ENCODE results near the gene SERPINE2. TPM values are rescaled to one million over a fixed set of nuclear protein-coding genes. Genes with fewer than 3 reads are reported as not detected.
"Not testable (repeated sequence)": the region's sequence is repeated elsewhere in the genome, so short reads cannot be mapped to it uniquely, and the experiment has no call there.

The SERPINE2 gene
- total RNA-seq, 2 donors from 2014 or later = 13.6 to 19.2 TPM

DNA sequence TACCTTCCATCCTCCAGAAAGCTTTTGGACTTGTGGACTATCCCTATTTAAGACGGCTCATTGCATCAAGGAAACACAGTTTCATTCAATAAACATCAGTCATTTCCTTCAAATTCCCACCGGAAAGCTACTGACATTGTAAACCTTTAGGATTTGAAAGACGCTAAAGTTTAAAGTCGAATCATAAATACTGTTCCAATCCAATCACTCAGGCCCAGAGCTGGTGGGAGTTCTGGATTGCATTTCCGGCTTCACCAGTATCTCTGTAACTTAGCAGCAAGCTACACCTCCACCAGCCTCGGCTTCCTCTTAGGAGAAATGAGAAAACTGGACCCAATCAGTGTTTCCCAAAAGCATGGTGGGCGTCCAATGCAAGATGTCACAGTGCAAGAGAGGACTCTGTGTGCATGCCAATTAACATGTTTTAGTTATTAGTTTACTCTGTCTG, 95.5 kb downstream of the SERPINE2 start:
- Histone ChIP-seq H3K36me3 (no peaks in the 10 kb centered on the region), H3K9me3 (no peaks in the 10 kb centered on the region), H3K4me1 (peaks cover 5% of the 10 kb centered on the region), H3K27ac (peak overlapping the region; percentile 79), H3K9ac (ENCODE audit: low read depth in 2 of 2, low read length in 2 of 2) (peak overlapping the region; percentile 96 to 99), H3K4me3 (peak overlapping the region; percentile 72), H3K27me3 (no peaks in the 10 kb centered on the region)
- intact Hi-C loops (cut with DNase I) = no loop called here
- TF ChIP-seq, protein P1, sequence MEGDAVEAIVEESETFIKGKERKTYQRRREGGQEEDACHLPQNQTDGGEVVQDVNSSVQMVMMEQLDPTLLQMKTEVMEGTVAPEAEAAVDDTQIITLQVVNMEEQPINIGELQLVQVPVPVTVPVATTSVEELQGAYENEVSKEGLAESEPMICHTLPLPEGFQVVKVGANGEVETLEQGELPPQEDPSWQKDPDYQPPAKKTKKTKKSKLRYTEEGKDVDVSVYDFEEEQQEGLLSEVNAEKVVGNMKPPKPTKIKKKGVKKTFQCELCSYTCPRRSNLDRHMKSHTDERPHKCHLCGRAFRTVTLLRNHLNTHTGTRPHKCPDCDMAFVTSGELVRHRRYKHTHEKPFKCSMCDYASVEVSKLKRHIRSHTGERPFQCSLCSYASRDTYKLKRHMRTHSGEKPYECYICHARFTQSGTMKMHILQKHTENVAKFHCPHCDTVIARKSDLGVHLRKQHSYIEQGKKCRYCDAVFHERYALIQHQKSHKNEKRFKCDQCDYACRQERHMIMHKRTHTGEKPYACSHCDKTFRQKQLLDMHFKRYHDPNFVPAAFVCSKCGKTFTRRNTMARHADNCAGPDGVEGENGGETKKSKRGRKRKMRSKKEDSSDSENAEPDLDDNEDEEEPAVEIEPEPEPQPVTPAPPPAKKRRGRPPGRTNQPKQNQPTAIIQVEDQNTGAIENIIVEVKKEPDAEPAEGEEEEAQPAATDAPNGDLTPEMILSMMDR (IDR thresholded peaks at IDR 0.05) = no peak
- peak; percentile 75 for DNase-seq

DNA sequence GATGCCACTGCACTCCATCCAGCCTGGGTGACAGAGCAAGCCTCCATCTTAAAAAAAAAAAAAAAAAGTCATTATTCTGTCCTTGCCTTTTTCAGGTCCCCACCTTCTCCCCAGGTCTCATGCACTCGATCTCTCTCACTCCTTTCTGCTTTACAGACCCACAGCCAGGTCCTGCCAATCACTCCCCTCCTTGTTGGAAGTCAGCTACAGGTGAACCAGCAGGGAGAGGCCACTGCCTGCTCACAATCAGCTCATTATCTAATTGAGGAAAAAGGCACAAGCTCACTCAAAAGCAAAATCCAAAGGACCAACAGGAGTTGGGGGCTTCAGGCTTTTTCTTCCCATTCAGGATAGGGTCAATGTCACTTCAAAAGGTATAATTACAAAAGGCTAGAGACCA, 96.0 kb downstream of the SERPINE2 start:
- peak overlapping the region; percentile 79 for H3K27ac ChIP-seq

DNA sequence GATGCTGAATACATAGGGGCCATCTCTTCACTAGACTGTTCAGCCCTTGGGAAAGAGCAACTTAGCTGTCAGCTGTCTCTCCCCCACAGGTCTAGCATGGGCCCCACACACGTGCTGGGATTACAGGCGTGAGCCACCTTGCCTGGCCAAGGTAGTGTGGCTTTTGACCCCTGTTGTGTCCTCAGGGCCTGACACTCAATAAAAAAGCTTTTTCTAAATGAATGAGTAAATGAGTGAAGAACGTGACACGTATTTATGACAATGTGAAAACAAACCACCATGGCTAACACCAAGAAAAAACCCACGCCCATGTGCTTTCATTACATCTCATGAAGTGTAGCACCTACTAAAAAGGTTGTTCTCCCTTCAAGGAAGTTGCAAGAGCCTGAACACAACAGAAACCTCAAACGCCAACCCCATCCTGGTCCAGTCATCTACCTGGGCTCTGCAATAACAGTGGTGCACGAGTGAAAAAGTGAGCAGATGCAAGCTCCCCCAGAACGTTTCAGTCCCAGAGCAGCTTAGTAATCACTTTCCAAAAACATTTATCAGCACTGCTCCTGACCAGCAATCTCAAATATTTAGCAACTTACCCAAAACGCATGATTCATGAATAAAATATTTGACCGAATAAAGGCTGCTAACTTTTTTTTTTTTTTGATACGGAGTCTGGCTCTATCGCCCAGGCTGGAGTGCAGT, 97.4 kb downstream of the SERPINE2 start:
- H3K27me3 ChIP-seq = no peaks in the 10 kb centered on the region
- H3K36me3 ChIP-seq = no peaks in the 10 kb centered on the region
- TF ChIP-seq, protein P1 (IDR thresholded peaks at IDR 0.05) = no peak
- peaks cover 5% of the 10 kb centered on the region for H3K4me1 ChIP-seq
- DNase-seq = no peak
- peak overlapping the region; percentile 25 for H3K27ac ChIP-seq
- no peak overlapping the region for H3K4me3 ChIP-seq
- intact Hi-C loops (cut with DNase I) = no loop called here
- H3K9ac ChIP-seq (ENCODE audit: low read depth in 2 of 2, low read length in 2 of 2) = no peak overlapping the region
- no peaks in the 10 kb centered on the region for H3K9me3 ChIP-seq

More for the DNA sequence above, 96.0 kb downstream of the SERPINE2 start:
- Histone ChIP-seq H3K4me3 (no peak overlapping the region), H3K36me3 (no peaks in the 10 kb centered on the region), H3K27me3 (no peaks in the 10 kb centered on the region), H3K9ac (ENCODE audit: low read depth in 2 of 2, low read length in 2 of 2) (peak overlapping the region in 1 of 2 donors; percentile 96), H3K4me1 (peaks cover 5% of the 10 kb centered on the region), H3K9me3 (no peaks in the 10 kb centered on the region)
- no peak for DNase-seq
- TF ChIP-seq, protein P1 (IDR thresholded peaks at IDR 0.05) = no peak
- intact Hi-C loops (cut with DNase I) = no loop called here

DNA sequence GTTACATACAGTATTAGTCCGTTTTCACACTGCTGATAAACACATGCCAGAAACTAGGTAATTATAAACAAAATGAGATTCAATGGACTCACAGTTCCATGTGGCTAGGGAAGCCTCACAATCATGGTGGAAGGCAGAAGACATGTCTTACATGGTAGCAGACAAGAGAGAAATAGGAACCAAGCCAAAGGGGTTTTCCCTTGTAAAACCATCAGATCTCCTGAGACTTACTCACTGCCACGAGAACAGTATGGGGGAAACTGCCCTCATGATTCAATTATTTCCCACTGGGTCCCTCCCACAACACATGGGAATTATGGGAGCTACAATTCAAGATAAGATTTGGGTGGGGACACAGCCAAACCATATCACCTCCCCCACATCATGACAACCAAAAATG, 99.6 kb downstream of the SERPINE2 start:
- H3K36me3 ChIP-seq; H3K9me3 ChIP-seq; H3K9ac ChIP-seq (ENCODE audit: low read depth in 2 of 2, low read length in 2 of 2); H3K27me3 ChIP-seq; intact Hi-C loops (cut with DNase I); DNase-seq; H3K4me3 ChIP-seq; H3K4me1 ChIP-seq; H3K27ac ChIP-seq: not testable (repeated sequence)

DNA sequence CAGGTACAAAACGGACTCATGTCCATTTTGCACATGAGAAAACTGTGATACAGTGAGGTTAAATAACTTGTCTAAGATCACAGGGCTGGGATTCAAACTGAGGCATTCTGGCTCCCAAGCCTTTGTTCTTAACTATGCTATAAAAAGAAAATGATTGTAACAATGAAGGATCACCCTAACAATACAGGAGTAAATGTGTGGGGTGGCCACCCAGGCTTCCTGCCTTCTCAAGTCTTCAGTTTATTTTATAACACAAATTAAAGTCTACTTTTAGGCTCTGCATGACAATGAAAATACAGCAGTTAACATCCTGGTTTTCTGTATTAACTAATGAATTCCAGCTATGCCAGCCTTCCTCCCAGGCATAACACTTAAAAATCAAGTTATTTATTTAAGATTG, 101.6 kb downstream of the SERPINE2 start:
- no peak overlapping the region for H3K9ac ChIP-seq (ENCODE audit: low read depth in 2 of 2, low read length in 2 of 2)
- TF ChIP-seq, protein P1 (IDR thresholded peaks at IDR 0.05) = no peak
- peaks cover 5% of the 10 kb centered on the region for H3K4me1 ChIP-seq
- H3K4me3 ChIP-seq = no peak overlapping the region
- H3K36me3 ChIP-seq = no peaks in the 10 kb centered on the region
- H3K9me3 ChIP-seq = no peaks in the 10 kb centered on the region
- DNase-seq = no peak
- no peak overlapping the region for H3K27ac ChIP-seq
- H3K27me3 ChIP-seq = no peaks in the 10 kb centered on the region
- intact Hi-C loops (cut with DNase I) = no loop called here

DNA sequence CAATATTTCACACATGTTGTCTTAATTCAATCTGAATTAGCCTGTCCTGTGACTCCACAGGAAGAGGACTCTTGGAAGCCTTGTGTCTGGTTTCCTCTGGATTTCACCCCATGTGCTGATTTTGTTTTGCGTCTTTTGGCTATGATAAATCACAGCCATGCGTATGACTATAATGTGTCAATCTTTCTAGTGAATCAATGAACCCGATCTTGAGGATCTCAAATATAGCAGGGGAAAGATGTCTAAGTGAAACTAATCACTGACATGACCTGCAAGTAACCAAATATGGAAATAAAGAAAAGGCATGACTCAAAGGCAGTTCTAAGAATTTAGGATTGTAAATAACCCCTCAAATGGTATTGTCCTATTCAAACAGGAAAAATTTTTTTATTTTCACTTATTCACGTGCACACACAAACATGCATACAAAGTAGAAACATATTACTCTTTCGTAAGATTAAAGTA, 102.2 kb downstream of the SERPINE2 start:
- TF ChIP-seq, protein P1 (IDR thresholded peaks at IDR 0.05) = no peak
- no peak for DNase-seq
- H3K27me3 ChIP-seq = no peaks in the 10 kb centered on the region
- intact Hi-C loops (cut with DNase I) = no loop called here
- no peaks in the 10 kb centered on the region for H3K9me3 ChIP-seq
- H3K27ac ChIP-seq = no peak overlapping the region
- H3K4me3 ChIP-seq = no peak overlapping the region
- H3K36me3 ChIP-seq = no peaks in the 10 kb centered on the region
- H3K9ac ChIP-seq (ENCODE audit: low read depth in 2 of 2, low read length in 2 of 2) = no peak overlapping the region
- H3K4me1 ChIP-seq = peaks cover 4% of the 10 kb centered on the region

Data from colonic mucosa (tissue), 4 donors.